NCI-H345 treated with DMSO at 0.1 percent for 48 hours (cell line): ENCODE data around the gene BIVM.

Source experiments
- DNase-seq: peaks from one replicate; lab custom pipeline; 2025; ENCODE audit not compliant: unreplicated experiment; lab: John Stamatoyannopoulos, UW

The BIVM gene

GRCh38 chr13:102839462-102839861 lies 40.5 kb downstream of the BIVM start:
- no peak for DNase-seq

GRCh38 chr13:102845289-102845629 lies 46.3 kb downstream of the BIVM start:
- no peak for DNase-seq

GRCh38 chr13:102845630-102846260 lies 46.8 kb downstream of the BIVM start, which contains the start of gene ERCC5:
Gene ERCC5 (plus strand): TSS chr13:102846032. CDS start chr13:102846267, 235 bp downstream.
- DNase-seq = peak; percentile 85

- peak; percentile 23 for DNase-seq
These were observed 47.5 kb downstream of the BIVM start for GRCh38 chr13:102846261-102847015.

- peak; percentile 12 for DNase-seq
These were observed 48.6 kb downstream of the BIVM start for GRCh38 chr13:102847272-102848234.

GRCh38 chr13:102848956-102849355 lies 50.0 kb downstream of the BIVM start:
- DNase-seq = no peak

GRCh38 chr13:102852556-102852955 lies 53.6 kb downstream of the BIVM start:
- no peak for DNase-seq

- no peak for DNase-seq
These were observed 55.8 kb downstream of the BIVM start for GRCh38 chr13:102854675-102855074.

GRCh38 chr13:102856557-102856956 lies 57.6 kb downstream of the BIVM start:
- DNase-seq = no peak

GRCh38 chr13:102862624-102863210 lies 63.8 kb downstream of the BIVM start:
- no peak for DNase-seq

GRCh38 chr13:102863590-102863989 lies 64.7 kb downstream of the BIVM start:
- no peak for DNase-seq

GRCh38 chr13:102868366-102868936 lies 69.5 kb downstream of the BIVM start:
- DNase-seq = no peak

- no peak for DNase-seq
These were observed 71.2 kb downstream of the BIVM start for GRCh38 chr13:102869948-102870676.

- peak; percentile 17 for DNase-seq
These were observed 71.9 kb downstream of the BIVM start for GRCh38 chr13:102870677-102871415.

- DNase-seq = no peak
These were observed 73.2 kb downstream of the BIVM start for GRCh38 chr13:102872131-102872530.

GRCh38 chr13:102872531-102872930 lies 73.6 kb downstream of the BIVM start:
- DNase-seq = no peak

GRCh38 chr13:102873653-102874052 lies 74.7 kb downstream of the BIVM start:
- DNase-seq = no peak

GRCh38 chr13:102875256-102875655 lies 76.3 kb downstream of the BIVM start:
- DNase-seq = no peak

- no peak for DNase-seq
These were observed 78.4 kb downstream of the BIVM start for GRCh38 chr13:102877303-102877702.
